Transverse colon (tissue), 4 donors: Measurements from ENCODE around the gene KLC3. TPM values are rescaled to one million over a fixed set of nuclear protein-coding genes. Genes with fewer than 3 reads are reported as not detected.
"Not testable (repeated sequence)": the region's sequence is repeated elsewhere in the genome, so short reads cannot be mapped to it uniquely, and the experiment has no call there.

Experiments
- DNase-seq: peaks from one replicate; pipeline ENCODE4 v3.0.0-alpha.2; 2019
- H3K27ac ChIP-seq, 4 donors: fragments of 200-600 bp; sonication (generic); 2 replicates each; pipeline ENCODE4 v1.5.1; 2016 to 2018; ENCODE audit warnings: inconsistent platforms in 4 of 4
- H3K27me3 ChIP-seq: fragments of 200-600 bp; sonication (generic); 2 replicates; pipeline ENCODE4 v1.5.1; 2017; ENCODE audit warnings: inconsistent platforms
- H3K36me3 ChIP-seq, 4 donors: fragments of 200-600 bp; sonication (generic); 2 replicates each; pipeline ENCODE4 v1.5.1; 2017 to 2019; ENCODE audit warnings: inconsistent platforms in 4 of 4
- H3K4me1 ChIP-seq, 4 donors: fragments of 200-600 bp; sonication (generic); 2 replicates each; pipeline ENCODE4 v1.5.1; 2017 to 2020; ENCODE audit warnings: inconsistent platforms in 4 of 4
- H3K4me3 ChIP-seq, 4 donors: fragments of 200-600 bp; sonication (generic); 1 replicate in 1 of 4; 2 replicates in 3 of 4; pipeline versions ENCODE4 v1.5.1 to v1.6.1; 2017 to 2019; ENCODE audit warnings: inconsistent platforms in 4 of 4
- H3K9me3 ChIP-seq, 2 donors: fragments of 200-600 bp; sonication (generic); 2 replicates each; pipeline ENCODE4 v1.5.1; 2017 to 2019; ENCODE audit warnings: inconsistent platforms in 2 of 2
- CTCF ChIP-seq, 5 experiments: fragments of 200-600 bp in 3 of 5; fragments of 450-650 bp in 2 of 5; sonication (generic) in 3 of 5; IDR thresholded peaks; 1 replicate in 2 of 5; 2 replicates in 3 of 5; pipeline ENCODE4 v1.5.1; 2016 to 2017; ENCODE audit warnings: antibody characterized with exemption in 5 of 5, inconsistent platforms in 3 of 5, mild to moderate bottlenecking in 2 of 5, moderate library complexity in 1 of 5
- EP300 ChIP-seq: sonication (generic); formaldehyde crosslinking; IDR thresholded peaks from one replicate; pipeline ENCODE4 v1.6.1; 2017; ENCODE audit warnings: antibody characterized with exemption, low read depth
- POLR2A ChIP-seq: fragments of 450-650 bp; IDR thresholded peaks from one replicate; pipeline ENCODE4 v1.6.1; 2016; ENCODE audit warnings: antibody characterized with exemption, mild to moderate bottlenecking, moderate library complexity
- POLR2AphosphoS5 ChIP-seq, 3 donors: sonication (generic); formaldehyde crosslinking; IDR thresholded peaks; one replicate each; pipeline ENCODE4 v1.6.1; 2016; ENCODE audit warnings: antibody characterized with exemption in 3 of 3
- WGBS, 2 donors: methylation state at CpG; one replicate each; pipeline ENCODE4 v1.1.5; 2018; ENCODE audit warnings: low coverage in 1 of 2; 5-methylcytosine and 5-hydroxymethylcytosine counted together
- in situ Hi-C, 4 donors: fragments of 200-750 bp; cut with MboI; loops; one replicate each; pipeline versions ENCODE4 v1.15.0 to v1.15.1; 2017; ENCODE audit warnings: low sequenced_read_pairs in 3 of 4, low pct_ligation_motif_present in 1 of 4, low pct_unique_long_range_greater_than_20kb in 1 of 4
- intact Hi-C: fragments of 100-400 bp; cut with DNase I; formaldehyde crosslinking; loops from one replicate; pipeline ENCODE4 v1.15.1; 2023; ENCODE audit warnings: low total_unique reads
- total RNA-seq, 4 donors: library from RNA; depleted of rRNA; stranded (reverse); fragments of >200 nt; gene quantifications; one replicate each; pipeline ENCODE4 v1.1.0, GENCODE V29; 2016

KLC3 gene
- total RNA-seq, 4 donors from 2014 or later: not detected

DNA sequence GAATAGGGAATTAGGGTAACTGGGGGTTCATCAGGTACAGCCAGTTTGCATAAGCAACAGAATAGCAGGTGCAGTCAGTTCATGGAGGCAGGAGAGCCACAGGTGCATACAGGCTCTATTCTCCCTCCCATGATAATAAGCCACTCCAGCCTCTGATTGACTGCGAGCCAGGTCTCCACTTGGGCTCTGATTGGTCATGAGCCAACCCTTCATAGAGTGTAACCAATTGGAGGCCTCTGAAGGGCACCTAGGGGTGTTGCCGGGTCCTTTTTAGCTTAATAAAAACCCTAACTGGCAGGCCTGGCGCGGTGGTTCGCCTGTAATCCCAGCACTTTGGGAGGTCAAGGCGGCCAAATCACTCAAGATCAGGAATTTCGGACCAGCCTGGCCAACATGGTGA, 9.1 kb upstream of the KLC3 start:
- 81% methylated on average over 7 of the region's 7 CpGs; no CpG with 5 or more reads in 1 of the 2 donors for WGBS, 2 donors
- intact Hi-C loops: no loop called here

GRCh38 chr19:45333609-45334303, 6.8 kb upstream of the KLC3 start:
- DNase-seq: no peak
- Histone ChIP-seq H3K9me3 (no peaks in the 10 kb centered on the region), H3K4me3 (no peak overlapping the region), H3K4me1 (peaks cover 0 to 3% (median 0%) of the 10 kb centered on the region in 4 donors), H3K36me3 (no peaks in the 10 kb centered on the region), H3K27ac (no peak overlapping the region), H3K27me3 (peaks cover 7% of the 10 kb centered on the region)
- intact Hi-C loops: no loop called here
- TF ChIP-seq POLR2A (no peak), EP300 (no peak), POLR2AphosphoS5 (IDR thresholded peaks at IDR 0.05) (no peak), CTCF (IDR thresholded peaks at IDR 0.05) (no peak)
- WGBS, 2 donors: 81 to 95% methylated on average over 3 to 10 of the region's 10 CpGs
- in situ Hi-C loops: no loop called here

More for the DNA sequence above, 9.1 kb upstream of the KLC3 start:
- Histone ChIP-seq H3K36me3 (no peaks in the 10 kb centered on the region), H3K4me3 (no peak overlapping the region), H3K27me3 (no peaks in the 10 kb centered on the region), H3K27ac (no peak overlapping the region), H3K4me1 (peaks cover 0 to 1% (median under 1%) of the 10 kb centered on the region in 4 donors), H3K9me3 (no peaks in the 10 kb centered on the region)
- TF ChIP-seq EP300: no peak
- TF ChIP-seq POLR2A: no peak
- TF ChIP-seq POLR2AphosphoS5 (IDR thresholded peaks at IDR 0.05): no peak
- no peak for TF ChIP-seq CTCF (IDR thresholded peaks at IDR 0.05)
- no peak for DNase-seq
- in situ Hi-C loops: no loop called here

DNA sequence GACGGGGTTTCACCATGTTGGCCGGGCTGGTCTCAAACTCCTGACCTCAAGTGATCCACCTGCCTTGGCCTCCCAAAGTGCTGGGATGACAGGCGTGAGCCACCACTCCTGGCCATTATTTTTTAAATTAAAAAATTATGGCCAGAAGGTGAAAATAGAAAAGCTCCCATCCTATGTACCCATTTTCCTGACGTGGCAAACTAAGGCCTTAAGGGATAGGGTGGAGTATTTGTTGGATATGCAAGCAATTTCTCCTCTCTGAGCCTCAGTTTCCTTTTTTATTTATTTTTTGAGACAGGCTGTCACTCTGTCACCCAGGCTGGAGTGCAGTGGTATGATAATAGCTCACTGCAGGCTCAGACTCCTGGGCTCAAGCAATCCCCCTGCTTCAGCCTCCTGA, 5.7 kb upstream of the KLC3 start:
- H3K36me3 ChIP-seq, intact Hi-C loops, H3K27ac ChIP-seq, H3K9me3 ChIP-seq, H3K4me3 ChIP-seq, DNase-seq, H3K4me1 ChIP-seq, in situ Hi-C loops: not testable (repeated sequence)
- H3K27me3 ChIP-seq: peaks cover 18% of the 10 kb centered on the region
- WGBS, 2 donors: 80 to 86% methylated on average over 1 to 4 of the region's 4 CpGs

- peaks cover 33% of the 10 kb centered on the region for H3K27me3 ChIP-seq
- TF ChIP-seq CTCF (IDR thresholded peaks at IDR 0.05): no peak
- TF ChIP-seq POLR2AphosphoS5 (IDR thresholded peaks at IDR 0.05): no peak
- no peak for TF ChIP-seq EP300
- no peak for TF ChIP-seq POLR2A
- no peaks in the 10 kb centered on the region for H3K9me3 ChIP-seq
- no peaks in the 10 kb centered on the region for H3K36me3 ChIP-seq
- DNase-seq: no peak
- no peak overlapping the region for H3K4me3 ChIP-seq
- intact Hi-C loops (no loop called here), in situ Hi-C loops (no loop called here)
- peaks cover 0 to 12% (median 8%) of the 10 kb centered on the region in 4 donors for H3K4me1 ChIP-seq
- WGBS, 2 donors: 56 to 57% methylated on average over 5 to 11 of the region's 11 CpGs
- no peak overlapping the region for H3K27ac ChIP-seq
Measured at GRCh38 chr19:45336696-45337251, 3.8 kb upstream of the KLC3 start.
